Measurements from ENCODE around the gene EXOC4. TPM values are rescaled to one million over a fixed set of nuclear protein-coding genes. Genes with fewer than 3 reads are reported as not detected.

Gene EXOC4
- total RNA-seq, 3 donors from 2014 or later: 63.9 to 90.2 (median 89.5) TPM

- no peaks in the 10 kb centered on the region for H3K36me3 ChIP-seq (ENCODE audit: low read depth)
- no peak overlapping the region for H3K4me3 ChIP-seq
- ATAC-seq (no peak), DNase-seq (no peak)
- H3K4me1 ChIP-seq (ENCODE audit: low read depth): no peaks in the 10 kb centered on the region
- intact Hi-C loops (cut with DNase I, micrococcal nuclease): no loop called here
- H3K9me3 ChIP-seq: no peaks in the 10 kb centered on the region
- TF ChIP-seq CTCF (IDR thresholded peaks at IDR 0.05): no peak
These were observed 417.4 kb downstream of the EXOC4 start for GRCh38 chr7:133670250-133670649.

GRCh38 chr7:133672866-133673265 lies 420.0 kb downstream of the EXOC4 start:
- H3K4me3 ChIP-seq: no peak overlapping the region
- no peak for DNase-seq
- intact Hi-C loops (cut with DNase I, micrococcal nuclease): no loop called here

GRCh38 chr7:133674079-133674763 lies 421.3 kb downstream of the EXOC4 start:
- Histone ChIP-seq H3K4me1 (ENCODE audit: low read depth) (no peaks in the 10 kb centered on the region), H3K9me3 (no peaks in the 10 kb centered on the region), H3K4me3 (no peak overlapping the region), H3K36me3 (ENCODE audit: low read depth) (no peaks in the 10 kb centered on the region)
- no peak for DNase-seq
- ATAC-seq: no peak
- intact Hi-C loops (cut with DNase I, micrococcal nuclease): no loop called here
- no peak for TF ChIP-seq CTCF (IDR thresholded peaks at IDR 0.05)

More at GRCh38 chr7:133672866-133673265, 420.0 kb downstream of the EXOC4 start:
- H3K9me3 ChIP-seq: no peaks in the 10 kb centered on the region
- H3K36me3 ChIP-seq (ENCODE audit: low read depth): no peaks in the 10 kb centered on the region
- no peaks in the 10 kb centered on the region for H3K4me1 ChIP-seq (ENCODE audit: low read depth)
- TF ChIP-seq CTCF (IDR thresholded peaks at IDR 0.05): no peak
- ATAC-seq: no peak

- DNase-seq: no peak
- no peak for ATAC-seq
- intact Hi-C loops (cut with DNase I, micrococcal nuclease): no loop called here
- no peak overlapping the region for H3K4me3 ChIP-seq
- no peaks in the 10 kb centered on the region for H3K4me1 ChIP-seq (ENCODE audit: low read depth)
- no peak for TF ChIP-seq CTCF (IDR thresholded peaks at IDR 0.05)
- H3K9me3 ChIP-seq: no peaks in the 10 kb centered on the region
- H3K36me3 ChIP-seq (ENCODE audit: low read depth): no peaks in the 10 kb centered on the region
These were observed 422.8 kb downstream of the EXOC4 start for GRCh38 chr7:133675510-133676218.

GRCh38 chr7:133676805-133677370 lies 424.0 kb downstream of the EXOC4 start:
- ATAC-seq (no peak), DNase-seq (no peak)
- Histone ChIP-seq H3K4me3 (no peak overlapping the region), H3K4me1 (ENCODE audit: low read depth) (no peaks in the 10 kb centered on the region), H3K9me3 (no peaks in the 10 kb centered on the region), H3K36me3 (ENCODE audit: low read depth) (no peaks in the 10 kb centered on the region)
- intact Hi-C loops (cut with DNase I, micrococcal nuclease): no loop called here
- no peak for TF ChIP-seq CTCF (IDR thresholded peaks at IDR 0.05)

Measured in mucosa of descending colon (tissue), 3 donors.